Hepatocyte (in vitro differentiated cells): ENCODE results near the gene EHBP1.

Experiments
- EZH2 ChIP-seq: fragments of 200-600 bp; sonication (generic); IDR thresholded peaks from 2 replicates; pipeline ENCODE4 v1.6.1; 2016; ENCODE audit warnings: antibody characterized with exemption, mild to moderate bottlenecking, borderline replicate concordance
- TF ChIP-seq, protein P1 (sequence below): fragments of 200-600 bp; sonication (generic); IDR thresholded peaks from 2 replicates; pipeline ENCODE4 v1.5.1; 2016; ENCODE audit warnings: antibody characterized with exemption, mild to moderate bottlenecking; ENCODE audit not compliant: poor library complexity

DNA sequence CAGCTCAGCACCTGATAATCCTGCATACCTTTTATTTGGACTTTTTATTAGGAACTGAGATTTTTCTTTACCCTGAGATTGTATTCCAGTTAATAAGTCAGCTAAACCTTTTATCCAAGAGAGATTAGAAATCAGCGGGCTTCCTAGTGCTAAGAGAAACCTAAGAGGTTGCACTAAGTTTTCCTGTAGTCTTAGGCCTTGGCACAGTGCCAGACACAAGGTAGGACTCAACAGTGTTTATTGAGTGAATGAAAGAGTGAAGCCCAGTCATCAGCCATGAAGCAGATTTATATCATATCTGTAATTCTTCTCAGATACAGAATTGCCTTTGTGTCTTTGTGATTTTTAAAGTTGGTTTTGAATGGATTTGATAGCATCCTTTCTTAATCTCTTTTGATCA is 358.7 kb downstream of the EHBP1 start:
- TF ChIP-seq, protein P1, sequence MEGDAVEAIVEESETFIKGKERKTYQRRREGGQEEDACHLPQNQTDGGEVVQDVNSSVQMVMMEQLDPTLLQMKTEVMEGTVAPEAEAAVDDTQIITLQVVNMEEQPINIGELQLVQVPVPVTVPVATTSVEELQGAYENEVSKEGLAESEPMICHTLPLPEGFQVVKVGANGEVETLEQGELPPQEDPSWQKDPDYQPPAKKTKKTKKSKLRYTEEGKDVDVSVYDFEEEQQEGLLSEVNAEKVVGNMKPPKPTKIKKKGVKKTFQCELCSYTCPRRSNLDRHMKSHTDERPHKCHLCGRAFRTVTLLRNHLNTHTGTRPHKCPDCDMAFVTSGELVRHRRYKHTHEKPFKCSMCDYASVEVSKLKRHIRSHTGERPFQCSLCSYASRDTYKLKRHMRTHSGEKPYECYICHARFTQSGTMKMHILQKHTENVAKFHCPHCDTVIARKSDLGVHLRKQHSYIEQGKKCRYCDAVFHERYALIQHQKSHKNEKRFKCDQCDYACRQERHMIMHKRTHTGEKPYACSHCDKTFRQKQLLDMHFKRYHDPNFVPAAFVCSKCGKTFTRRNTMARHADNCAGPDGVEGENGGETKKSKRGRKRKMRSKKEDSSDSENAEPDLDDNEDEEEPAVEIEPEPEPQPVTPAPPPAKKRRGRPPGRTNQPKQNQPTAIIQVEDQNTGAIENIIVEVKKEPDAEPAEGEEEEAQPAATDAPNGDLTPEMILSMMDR, result no peak
- no peak for TF ChIP-seq EZH2
